HL-60 (cell line): ENCODE data around the gene ACP6.

Source experiments
- GABPA ChIP-seq: IDR thresholded peaks from 2 replicates; pipeline ENCODE4 v1.6.1; 2012; ENCODE audit warnings: low read depth
- POLR2AphosphoS5 ChIP-seq: IDR thresholded peaks from 2 replicates; pipeline ENCODE4 v1.6.1; 2012; ENCODE audit warnings: low read depth
- SPI1 ChIP-seq: IDR thresholded peaks from 2 replicates; pipeline ENCODE4 v1.6.1; 2012; ENCODE audit warnings: low read depth, mild to moderate bottlenecking, borderline replicate concordance
- TF ChIP-seq, protein P1 (sequence below): IDR thresholded peaks from one replicate; pipeline ENCODE4 v1.5.1; 2011; ENCODE audit warnings: low read length, control low read depth, inconsistent platforms; ENCODE audit not compliant: insufficient read depth
- TF ChIP-seq, protein P2 (sequence below): IDR thresholded peaks from 2 replicates; pipeline ENCODE4 v1.6.1; 2012; ENCODE audit warnings: low read depth; ENCODE audit not compliant: insufficient replicate concordance

DNA sequence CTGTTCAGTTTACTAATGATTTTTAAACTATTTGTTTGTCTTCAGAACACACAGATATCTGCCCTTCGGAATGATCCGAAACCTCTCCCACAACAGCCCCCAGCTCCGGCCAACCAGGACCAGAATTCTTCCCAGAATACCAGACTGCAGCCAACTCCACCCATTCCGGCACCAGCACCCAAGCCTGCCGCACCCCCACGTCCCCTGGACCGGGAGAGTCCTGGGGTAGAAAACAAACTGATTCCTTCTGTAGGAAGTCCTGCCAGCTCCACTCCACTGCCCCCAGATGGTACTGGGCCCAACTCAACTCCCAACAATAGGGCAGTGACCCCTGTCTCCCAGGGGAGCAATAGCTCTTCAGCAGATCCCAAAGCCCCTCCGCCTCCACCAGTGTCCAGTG is 51.6 kb downstream of the ACP6 start:
- TF ChIP-seq, protein P1, sequence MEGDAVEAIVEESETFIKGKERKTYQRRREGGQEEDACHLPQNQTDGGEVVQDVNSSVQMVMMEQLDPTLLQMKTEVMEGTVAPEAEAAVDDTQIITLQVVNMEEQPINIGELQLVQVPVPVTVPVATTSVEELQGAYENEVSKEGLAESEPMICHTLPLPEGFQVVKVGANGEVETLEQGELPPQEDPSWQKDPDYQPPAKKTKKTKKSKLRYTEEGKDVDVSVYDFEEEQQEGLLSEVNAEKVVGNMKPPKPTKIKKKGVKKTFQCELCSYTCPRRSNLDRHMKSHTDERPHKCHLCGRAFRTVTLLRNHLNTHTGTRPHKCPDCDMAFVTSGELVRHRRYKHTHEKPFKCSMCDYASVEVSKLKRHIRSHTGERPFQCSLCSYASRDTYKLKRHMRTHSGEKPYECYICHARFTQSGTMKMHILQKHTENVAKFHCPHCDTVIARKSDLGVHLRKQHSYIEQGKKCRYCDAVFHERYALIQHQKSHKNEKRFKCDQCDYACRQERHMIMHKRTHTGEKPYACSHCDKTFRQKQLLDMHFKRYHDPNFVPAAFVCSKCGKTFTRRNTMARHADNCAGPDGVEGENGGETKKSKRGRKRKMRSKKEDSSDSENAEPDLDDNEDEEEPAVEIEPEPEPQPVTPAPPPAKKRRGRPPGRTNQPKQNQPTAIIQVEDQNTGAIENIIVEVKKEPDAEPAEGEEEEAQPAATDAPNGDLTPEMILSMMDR, result no peak
- TF ChIP-seq, protein P2, sequence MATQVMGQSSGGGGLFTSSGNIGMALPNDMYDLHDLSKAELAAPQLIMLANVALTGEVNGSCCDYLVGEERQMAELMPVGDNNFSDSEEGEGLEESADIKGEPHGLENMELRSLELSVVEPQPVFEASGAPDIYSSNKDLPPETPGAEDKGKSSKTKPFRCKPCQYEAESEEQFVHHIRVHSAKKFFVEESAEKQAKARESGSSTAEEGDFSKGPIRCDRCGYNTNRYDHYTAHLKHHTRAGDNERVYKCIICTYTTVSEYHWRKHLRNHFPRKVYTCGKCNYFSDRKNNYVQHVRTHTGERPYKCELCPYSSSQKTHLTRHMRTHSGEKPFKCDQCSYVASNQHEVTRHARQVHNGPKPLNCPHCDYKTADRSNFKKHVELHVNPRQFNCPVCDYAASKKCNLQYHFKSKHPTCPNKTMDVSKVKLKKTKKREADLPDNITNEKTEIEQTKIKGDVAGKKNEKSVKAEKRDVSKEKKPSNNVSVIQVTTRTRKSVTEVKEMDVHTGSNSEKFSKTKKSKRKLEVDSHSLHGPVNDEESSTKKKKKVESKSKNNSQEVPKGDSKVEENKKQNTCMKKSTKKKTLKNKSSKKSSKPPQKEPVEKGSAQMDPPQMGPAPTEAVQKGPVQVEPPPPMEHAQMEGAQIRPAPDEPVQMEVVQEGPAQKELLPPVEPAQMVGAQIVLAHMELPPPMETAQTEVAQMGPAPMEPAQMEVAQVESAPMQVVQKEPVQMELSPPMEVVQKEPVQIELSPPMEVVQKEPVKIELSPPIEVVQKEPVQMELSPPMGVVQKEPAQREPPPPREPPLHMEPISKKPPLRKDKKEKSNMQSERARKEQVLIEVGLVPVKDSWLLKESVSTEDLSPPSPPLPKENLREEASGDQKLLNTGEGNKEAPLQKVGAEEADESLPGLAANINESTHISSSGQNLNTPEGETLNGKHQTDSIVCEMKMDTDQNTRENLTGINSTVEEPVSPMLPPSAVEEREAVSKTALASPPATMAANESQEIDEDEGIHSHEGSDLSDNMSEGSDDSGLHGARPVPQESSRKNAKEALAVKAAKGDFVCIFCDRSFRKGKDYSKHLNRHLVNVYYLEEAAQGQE, result no peak
- TF ChIP-seq POLR2AphosphoS5 (no peak), GABPA (no peak), SPI1 (no peak)
